ENCODE measurements around the gene WFDC5.

Gene WFDC5

DNA sequence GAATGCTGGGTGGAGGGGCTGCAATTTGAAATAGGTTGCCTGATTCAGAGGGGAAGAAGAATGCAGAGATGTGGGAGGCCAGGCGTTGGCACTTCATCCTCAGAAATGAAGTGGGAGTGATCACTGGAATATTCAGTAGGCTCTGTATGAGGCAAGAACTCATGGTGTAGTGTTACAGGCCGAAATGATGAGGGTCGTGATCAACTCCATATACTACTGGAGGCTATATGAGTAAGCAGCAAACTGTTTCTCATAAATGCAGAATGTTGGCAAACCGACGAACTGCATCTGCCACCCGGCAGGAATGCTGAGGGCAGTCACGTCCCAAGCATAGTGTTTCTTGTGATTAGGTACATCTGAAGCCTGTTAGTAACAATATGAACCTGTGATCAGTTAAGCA, 26.7 kb downstream of the WFDC5 start:
- no peaks in the 10 kb centered on the region for H3F3A ChIP-seq (ENCODE audit: insufficient read depth)
- H3K9me2 ChIP-seq (replicated peaks; ENCODE audit: insufficient read depth, low read length) = no peaks in the 10 kb centered on the region
- H3K9me3 ChIP-seq (ENCODE audit: insufficient read depth, low read length) = no peaks in the 10 kb centered on the region
- no peaks in the 10 kb centered on the region for H3K79me2 ChIP-seq (ENCODE audit: insufficient read depth, low read length)
- no peak for TF ChIP-seq EZH2phosphoT487 (conservative IDR thresholded peaks at IDR 0.05; ENCODE audit: low read length)
- TF ChIP-seq, protein P1, sequence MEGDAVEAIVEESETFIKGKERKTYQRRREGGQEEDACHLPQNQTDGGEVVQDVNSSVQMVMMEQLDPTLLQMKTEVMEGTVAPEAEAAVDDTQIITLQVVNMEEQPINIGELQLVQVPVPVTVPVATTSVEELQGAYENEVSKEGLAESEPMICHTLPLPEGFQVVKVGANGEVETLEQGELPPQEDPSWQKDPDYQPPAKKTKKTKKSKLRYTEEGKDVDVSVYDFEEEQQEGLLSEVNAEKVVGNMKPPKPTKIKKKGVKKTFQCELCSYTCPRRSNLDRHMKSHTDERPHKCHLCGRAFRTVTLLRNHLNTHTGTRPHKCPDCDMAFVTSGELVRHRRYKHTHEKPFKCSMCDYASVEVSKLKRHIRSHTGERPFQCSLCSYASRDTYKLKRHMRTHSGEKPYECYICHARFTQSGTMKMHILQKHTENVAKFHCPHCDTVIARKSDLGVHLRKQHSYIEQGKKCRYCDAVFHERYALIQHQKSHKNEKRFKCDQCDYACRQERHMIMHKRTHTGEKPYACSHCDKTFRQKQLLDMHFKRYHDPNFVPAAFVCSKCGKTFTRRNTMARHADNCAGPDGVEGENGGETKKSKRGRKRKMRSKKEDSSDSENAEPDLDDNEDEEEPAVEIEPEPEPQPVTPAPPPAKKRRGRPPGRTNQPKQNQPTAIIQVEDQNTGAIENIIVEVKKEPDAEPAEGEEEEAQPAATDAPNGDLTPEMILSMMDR (IDR thresholded peaks at IDR 0.05; ENCODE audit: insufficient read depth, low read length, poor library complexity, severe bottlenecking) = no peak
- no peak overlapping the region for H3K4me3 ChIP-seq (ENCODE audit: insufficient read depth, low read length, poor library complexity, severe bottlenecking)
- H3K4me2 ChIP-seq (ENCODE audit: low read depth, low read length, poor library complexity, severe bottlenecking) = no peak overlapping the region
- H3K9ac ChIP-seq (ENCODE audit: low read length) = no peak overlapping the region
- H3K36me3 ChIP-seq (ENCODE audit: low read length) = no peaks in the 10 kb centered on the region
- no peaks in the 10 kb centered on the region for H3K27me3 ChIP-seq (ENCODE audit: low read length)
- no peak overlapping the region for H3K27ac ChIP-seq (ENCODE audit: low read depth, low read length)
- no peaks in the 10 kb centered on the region for H4K20me1 ChIP-seq (ENCODE audit: low read depth, low read length)
- H2AFZ ChIP-seq (ENCODE audit: low read depth, low read length, severe bottlenecking) = no peak overlapping the region

DNA sequence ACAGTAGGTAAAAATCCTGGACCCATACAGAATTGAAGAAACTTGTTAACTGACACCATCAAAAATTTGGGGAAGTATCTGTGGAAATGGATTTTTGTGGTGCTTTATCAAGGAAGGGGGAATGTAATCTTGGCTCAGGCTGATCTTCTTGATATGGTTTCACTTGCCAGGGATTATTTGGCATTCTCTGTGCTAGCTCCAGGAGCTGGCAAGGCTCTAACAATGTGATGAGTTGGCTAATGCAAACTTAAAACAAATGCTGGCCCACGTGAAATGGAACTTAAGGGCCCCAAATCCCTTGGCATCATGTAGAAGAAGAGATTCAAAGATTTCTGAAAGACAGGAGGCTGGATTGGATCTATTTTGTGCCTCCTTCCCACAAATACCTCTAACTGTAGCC, 27.2 kb downstream of the WFDC5 start:
- Histone ChIP-seq H3K79me2 (ENCODE audit: insufficient read depth, low read length) (no peaks in the 10 kb centered on the region), H4K20me1 (ENCODE audit: low read depth, low read length) (no peaks in the 10 kb centered on the region), H3F3A (ENCODE audit: insufficient read depth) (no peaks in the 10 kb centered on the region), H3K4me3 (ENCODE audit: insufficient read depth, low read length, poor library complexity, severe bottlenecking) (no peak overlapping the region), H3K9me3 (ENCODE audit: insufficient read depth, low read length) (no peaks in the 10 kb centered on the region), H3K4me2 (ENCODE audit: low read depth, low read length, poor library complexity, severe bottlenecking) (no peak overlapping the region), H3K27me3 (ENCODE audit: low read length) (no peaks in the 10 kb centered on the region), H2AFZ (ENCODE audit: low read depth, low read length, severe bottlenecking) (no peak overlapping the region), H3K9me2 (replicated peaks; ENCODE audit: insufficient read depth, low read length) (no peaks in the 10 kb centered on the region), H3K36me3 (ENCODE audit: low read length) (peaks cover 2% of the 10 kb centered on the region), H3K27ac (ENCODE audit: low read depth, low read length) (no peak overlapping the region), H3K9ac (ENCODE audit: low read length) (no peak overlapping the region)
- TF ChIP-seq, protein P1 (IDR thresholded peaks at IDR 0.05; ENCODE audit: insufficient read depth, low read length, poor library complexity, severe bottlenecking) = no peak
- no peak for TF ChIP-seq EZH2phosphoT487 (conservative IDR thresholded peaks at IDR 0.05; ENCODE audit: low read length)

DNA sequence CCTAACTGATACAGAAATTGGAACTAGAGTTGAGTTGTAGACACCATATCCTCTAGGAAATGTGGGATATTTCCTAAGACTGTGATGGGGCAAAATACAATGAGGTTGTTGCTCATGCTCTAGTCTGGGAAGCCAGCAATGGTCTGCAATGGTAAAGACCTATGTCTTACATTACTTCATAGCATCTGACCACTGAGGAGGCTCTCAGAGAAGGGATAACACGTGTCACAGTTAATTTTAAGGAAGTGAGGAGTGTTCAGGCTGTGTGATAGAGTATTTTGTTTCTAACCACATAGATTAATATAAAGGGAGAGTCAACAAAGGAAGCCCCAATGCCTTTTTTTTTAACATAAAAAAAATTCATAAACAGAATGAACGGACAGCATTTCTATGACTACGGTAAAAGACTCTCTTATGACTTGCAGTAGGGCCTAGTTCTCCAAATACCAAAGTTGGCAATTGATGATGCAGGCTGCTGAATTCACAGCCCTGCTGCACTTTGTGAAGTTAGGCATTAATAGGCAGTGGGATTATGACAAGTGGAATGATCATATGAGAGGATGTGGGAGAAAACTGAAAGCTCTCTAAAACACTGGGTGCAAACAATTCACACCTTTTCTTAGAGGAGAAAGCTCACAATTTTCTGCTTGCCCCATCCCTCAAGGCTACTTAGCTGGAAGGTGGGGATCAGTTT, 27.7 kb downstream of the WFDC5 start:
- no peaks in the 10 kb centered on the region for H3K27me3 ChIP-seq (ENCODE audit: low read length)
- no peaks in the 10 kb centered on the region for H3K9me2 ChIP-seq (replicated peaks; ENCODE audit: insufficient read depth, low read length)
- H3K4me2 ChIP-seq (ENCODE audit: low read depth, low read length, poor library complexity, severe bottlenecking) = no peak overlapping the region
- H3K4me3 ChIP-seq (ENCODE audit: insufficient read depth, low read length, poor library complexity, severe bottlenecking) = no peak overlapping the region
- H4K20me1 ChIP-seq (ENCODE audit: low read depth, low read length) = no peaks in the 10 kb centered on the region
- peaks cover 8% of the 10 kb centered on the region for H3K36me3 ChIP-seq (ENCODE audit: low read length)
- no peak overlapping the region for H2AFZ ChIP-seq (ENCODE audit: low read depth, low read length, severe bottlenecking)
- no peak overlapping the region for H3K27ac ChIP-seq (ENCODE audit: low read depth, low read length)
- no peaks in the 10 kb centered on the region for H3K9me3 ChIP-seq (ENCODE audit: insufficient read depth, low read length)
- H3K79me2 ChIP-seq (ENCODE audit: insufficient read depth, low read length) = no peaks in the 10 kb centered on the region
- H3F3A ChIP-seq (ENCODE audit: insufficient read depth) = no peaks in the 10 kb centered on the region
- no peak for TF ChIP-seq EZH2phosphoT487 (conservative IDR thresholded peaks at IDR 0.05; ENCODE audit: low read length)
- TF ChIP-seq, protein P1 (IDR thresholded peaks at IDR 0.05; ENCODE audit: insufficient read depth, low read length, poor library complexity, severe bottlenecking) = no peak
- H3K9ac ChIP-seq (ENCODE audit: low read length) = no peak overlapping the region

All from SU-DHL-6 (cell line).